ENCODE results near the gene GUCY2C. TPM values are rescaled to one million over a fixed set of nuclear protein-coding genes. Genes with fewer than 3 reads are reported as not detected.

GUCY2C gene
- total RNA-seq, 4 donors from 2014 or later: 25.6 to 176 (median 122) TPM

DNA sequence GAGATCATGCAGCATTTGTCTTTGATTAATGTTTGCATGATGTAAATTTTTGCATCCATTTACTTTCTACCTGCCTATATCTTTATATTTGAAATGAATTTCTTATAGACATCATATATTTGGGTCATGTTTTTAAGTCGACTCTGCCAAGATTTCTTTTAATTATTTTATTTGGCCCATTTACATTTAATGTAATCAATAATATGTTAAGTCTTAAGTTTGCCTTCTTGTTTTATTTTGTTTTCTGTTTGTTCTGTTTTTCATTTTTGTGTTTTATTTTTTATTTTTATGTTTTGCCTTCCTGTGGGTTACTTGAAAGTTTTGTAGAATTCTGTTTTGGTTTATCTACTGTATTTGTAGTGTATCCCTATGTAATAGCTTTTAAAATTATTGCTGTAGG lies 33.2 kb upstream of the GUCY2C start:
- no peak for TF ChIP-seq POLR2A (IDR thresholded peaks at IDR 0.05)
- TF ChIP-seq, protein P1, sequence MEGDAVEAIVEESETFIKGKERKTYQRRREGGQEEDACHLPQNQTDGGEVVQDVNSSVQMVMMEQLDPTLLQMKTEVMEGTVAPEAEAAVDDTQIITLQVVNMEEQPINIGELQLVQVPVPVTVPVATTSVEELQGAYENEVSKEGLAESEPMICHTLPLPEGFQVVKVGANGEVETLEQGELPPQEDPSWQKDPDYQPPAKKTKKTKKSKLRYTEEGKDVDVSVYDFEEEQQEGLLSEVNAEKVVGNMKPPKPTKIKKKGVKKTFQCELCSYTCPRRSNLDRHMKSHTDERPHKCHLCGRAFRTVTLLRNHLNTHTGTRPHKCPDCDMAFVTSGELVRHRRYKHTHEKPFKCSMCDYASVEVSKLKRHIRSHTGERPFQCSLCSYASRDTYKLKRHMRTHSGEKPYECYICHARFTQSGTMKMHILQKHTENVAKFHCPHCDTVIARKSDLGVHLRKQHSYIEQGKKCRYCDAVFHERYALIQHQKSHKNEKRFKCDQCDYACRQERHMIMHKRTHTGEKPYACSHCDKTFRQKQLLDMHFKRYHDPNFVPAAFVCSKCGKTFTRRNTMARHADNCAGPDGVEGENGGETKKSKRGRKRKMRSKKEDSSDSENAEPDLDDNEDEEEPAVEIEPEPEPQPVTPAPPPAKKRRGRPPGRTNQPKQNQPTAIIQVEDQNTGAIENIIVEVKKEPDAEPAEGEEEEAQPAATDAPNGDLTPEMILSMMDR (IDR thresholded peaks at IDR 0.05): no peak
- Histone ChIP-seq H3K36me3 (no peaks in the 10 kb centered on the region), H3K27me3 (no peaks in the 10 kb centered on the region), H3K4me1 (no peaks in the 10 kb centered on the region), H3K4me3 (no peak overlapping the region), H3K9me3 (peaks cover 0 to 5% (median 0%) of the 10 kb centered on the region in 4 donors), H3K27ac (no peak overlapping the region)
- DNase-seq: no peak

DNA sequence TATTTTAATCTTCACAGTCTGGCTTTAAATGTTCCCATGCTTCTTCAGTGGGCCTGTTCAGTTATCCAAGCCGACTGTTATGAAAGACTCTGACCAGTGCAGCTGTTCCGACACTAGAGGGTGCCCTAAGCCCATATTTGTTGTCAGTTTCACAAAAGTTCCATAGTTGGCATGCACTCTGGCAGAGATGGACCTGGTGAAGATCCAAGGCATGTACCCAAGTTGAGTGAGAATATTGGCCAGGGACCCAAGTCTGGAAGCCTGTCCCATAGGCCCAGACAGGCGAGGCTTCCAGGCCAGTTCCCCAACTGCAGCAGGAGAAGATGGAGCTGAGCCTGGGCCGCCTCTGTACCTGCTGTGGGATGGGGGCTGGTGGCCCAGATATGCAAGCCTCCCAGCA lies 27.4 kb upstream of the GUCY2C start:
- Histone ChIP-seq H3K27ac (no peak overlapping the region), H3K4me3 (no peak overlapping the region), H3K27me3 (no peaks in the 10 kb centered on the region), H3K9me3 (peaks cover 0 to 5% (median 0%) of the 10 kb centered on the region in 4 donors), H3K36me3 (no peaks in the 10 kb centered on the region), H3K4me1 (no peaks in the 10 kb centered on the region)
- DNase-seq: peak; percentile 22 to 83 (median 52)
- TF ChIP-seq, protein P1 (IDR thresholded peaks at IDR 0.05): peak; percentile 7 to 92 (median 74)
- TF ChIP-seq POLR2A (IDR thresholded peaks at IDR 0.05): no peak

DNA sequence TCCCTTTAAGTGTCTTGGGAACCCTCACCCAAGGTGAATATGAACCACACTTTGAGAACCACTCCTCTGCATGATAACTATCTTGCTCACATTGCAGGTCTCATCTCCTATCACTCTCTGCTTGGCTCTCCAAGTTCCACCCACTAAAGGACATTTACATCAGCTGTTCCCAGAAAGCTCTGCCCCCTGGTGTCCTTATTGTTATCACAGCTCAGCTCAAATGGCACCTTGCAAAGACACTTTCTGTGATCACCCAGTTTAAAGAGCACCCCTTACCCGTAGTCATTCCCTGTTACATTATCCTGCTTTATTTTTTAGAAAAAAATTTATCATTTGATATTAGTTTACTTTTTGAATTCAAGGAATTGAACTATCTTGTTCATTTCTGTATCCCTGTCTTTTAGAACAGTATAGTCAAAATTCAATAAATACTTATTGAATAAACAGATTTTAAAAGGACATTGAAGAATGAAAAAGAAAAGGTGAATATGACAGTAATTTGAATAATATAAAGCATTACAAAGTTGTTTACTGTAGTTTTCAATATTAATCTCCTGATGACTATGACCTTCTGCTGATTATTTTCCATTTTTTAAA lies 20.5 kb upstream of the GUCY2C start:
- no peaks in the 10 kb centered on the region for H3K9me3 ChIP-seq
- H3K4me1 ChIP-seq: no peaks in the 10 kb centered on the region
- H3K4me3 ChIP-seq: no peak overlapping the region
- TF ChIP-seq POLR2A (IDR thresholded peaks at IDR 0.05): no peak
- TF ChIP-seq, protein P1 (IDR thresholded peaks at IDR 0.05): peak; percentile 31 to 85 (median 68)
- no peaks in the 10 kb centered on the region for H3K27me3 ChIP-seq
- peak in 2 of 3 donors; percentile 43 to 84 for DNase-seq
- no peak overlapping the region for H3K27ac ChIP-seq
- H3K36me3 ChIP-seq: no peaks in the 10 kb centered on the region

DNA sequence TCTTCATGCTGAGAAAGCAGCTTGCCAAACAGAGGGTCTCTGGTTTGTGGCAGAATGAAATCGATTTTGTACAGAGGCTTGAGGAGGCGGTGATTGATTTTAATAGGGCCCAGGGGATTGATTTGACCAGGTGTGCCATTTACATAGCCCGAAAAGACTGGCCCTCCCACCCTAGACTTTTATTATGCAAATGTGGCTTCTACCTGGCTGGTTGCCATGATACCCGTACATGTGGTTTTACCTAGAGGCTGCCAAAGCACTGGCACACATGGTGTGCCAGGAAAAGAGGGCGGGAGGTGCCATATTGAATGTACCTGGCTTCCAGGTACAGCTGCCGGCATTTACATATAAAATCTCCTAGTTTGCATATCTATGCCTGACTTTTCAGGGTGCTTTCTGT lies 18.0 kb upstream of the GUCY2C start:
- Histone ChIP-seq H3K27ac (no peak overlapping the region), H3K36me3 (no peaks in the 10 kb centered on the region), H3K27me3 (no peaks in the 10 kb centered on the region), H3K4me3 (no peak overlapping the region), H3K9me3 (no peaks in the 10 kb centered on the region), H3K4me1 (peaks cover 0 to 7% (median 0%) of the 10 kb centered on the region in 4 donors)
- no peak for TF ChIP-seq POLR2A (IDR thresholded peaks at IDR 0.05)
- TF ChIP-seq, protein P1 (IDR thresholded peaks at IDR 0.05): no peak
- no peak for DNase-seq

- no peak for DNase-seq
Measured at GRCh38 chr12:14710632-14711320, 14.4 kb upstream of the GUCY2C start.

More at GRCh38 chr12:14710632-14711320, 14.4 kb upstream of the GUCY2C start:
- Histone ChIP-seq H3K27me3 (no peaks in the 10 kb centered on the region), H3K4me3 (no peak overlapping the region), H3K27ac (peak overlapping the region in 1 of 4 donors; percentile 17), H3K9me3 (no peaks in the 10 kb centered on the region), H3K4me1 (peaks cover 0 to 7% (median 0%) of the 10 kb centered on the region in 4 donors), H3K36me3 (no peaks in the 10 kb centered on the region)
- TF ChIP-seq POLR2A (IDR thresholded peaks at IDR 0.05): no peak
- TF ChIP-seq, protein P1 (IDR thresholded peaks at IDR 0.05): no peak
